Thyroid gland (tissue), 4 donors: ENCODE data around the gene SPEF2. TPM values are rescaled to one million over a fixed set of nuclear protein-coding genes. Genes with fewer than 3 reads are reported as not detected.

Experiments used
- DNase-seq, 2 donors: peaks; one replicate each; pipeline ENCODE4 v3.0.0-alpha.2; 2019
- H3K27ac ChIP-seq, 3 donors: fragments of 200-600 bp; sonication (generic); 1 replicate in 2 of 3; 2 replicates in 1 of 3; pipeline ENCODE4 v1.5.1; 2016 to 2019; ENCODE audit warnings: mild to moderate bottlenecking in 1 of 3, moderate library complexity in 1 of 3
- H3K27me3 ChIP-seq: fragments of 200-600 bp; sonication (generic); one replicate; pipeline ENCODE4 v1.5.1; 2019
- H3K36me3 ChIP-seq, 2 donors: fragments of 200-600 bp; sonication (generic); one replicate each; pipeline ENCODE4 v1.5.1; 2016 to 2019
- H3K4me1 ChIP-seq, 2 donors: fragments of 200-600 bp; sonication (generic); one replicate each; pipeline ENCODE4 v1.5.1; 2017 to 2019
- H3K4me3 ChIP-seq, 3 donors: fragments of 200-600 bp; sonication (generic); replicated peaks in 1 of 3; 1 replicate in 2 of 3; 2 replicates in 1 of 3; pipeline ENCODE4 v1.5.1; 2016; ENCODE audit warnings: mild to moderate bottlenecking in 1 of 3
- H3K9me3 ChIP-seq: fragments of 200-600 bp; sonication (generic); one replicate; pipeline ENCODE4 v1.5.1; 2017
- CTCF ChIP-seq, 6 experiments: fragments of 200-600 bp in 3 of 6; fragments of 450-650 bp in 3 of 6; sonication (generic) in 3 of 6; IDR thresholded peaks; one replicate each; pipeline ENCODE4 v1.5.1; 2016 to 2019; ENCODE audit warnings: antibody characterized with exemption in 6 of 6, mild to moderate bottlenecking in 2 of 6, inconsistent platforms in 1 of 6, moderate library complexity in 1 of 6
- POLR2A ChIP-seq, 2 donors: fragments of 450-650 bp; IDR thresholded peaks; one replicate each; pipeline ENCODE4 v1.6.1; 2017; ENCODE audit warnings: antibody characterized with exemption in 2 of 2, mild to moderate bottlenecking in 2 of 2, moderate library complexity in 1 of 2
- WGBS, 2 donors: methylation state at CpG; one replicate each; pipeline ENCODE4 v1.1.5; 2017; 5-methylcytosine and 5-hydroxymethylcytosine counted together
- intact Hi-C: fragments of 100-400 bp; cut with DNase I; formaldehyde crosslinking; loops from one replicate; pipeline ENCODE4 v1.15.1; 2023
- total RNA-seq, 4 donors: library from RNA; depleted of rRNA; stranded (reverse); fragments of >200 nt; gene quantifications; one replicate each; pipeline ENCODE4 v1.2.3, GENCODE V29; 2016

Gene SPEF2
- total RNA-seq, 4 donors from 2014 or later: 17.7 to 39.5 (median 21.5) TPM

DNA sequence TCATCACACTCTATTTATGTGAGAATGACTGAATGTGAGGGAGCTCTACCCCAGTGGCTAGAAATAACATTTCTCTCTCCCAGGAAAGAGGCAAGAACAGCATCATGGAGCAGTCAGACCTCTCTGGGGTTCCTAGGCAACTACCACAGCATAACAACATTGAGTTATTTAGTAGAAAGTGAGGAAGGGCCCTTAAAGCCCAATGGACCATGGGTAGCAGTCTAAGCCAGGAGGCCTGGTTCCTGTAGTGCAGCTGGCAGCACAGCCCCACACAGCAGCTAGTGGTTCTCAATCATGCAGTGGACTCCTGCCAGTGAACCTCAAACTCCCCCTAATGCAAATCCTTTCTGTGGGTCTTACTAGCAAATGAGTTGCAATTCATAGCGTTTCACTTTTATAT, 55.3 kb downstream of the SPEF2 start:
- DNase-seq: peak; percentile 66 to 78
- Histone ChIP-seq H3K27ac (peak overlapping the region in 1 of 3 donors; percentile 10), H3K36me3 (peaks cover 0 to 2% of the 10 kb centered on the region in 2 donors), H3K4me1 (no peaks in the 10 kb centered on the region), H3K4me3 (no peak overlapping the region), H3K9me3 (no peaks in the 10 kb centered on the region), H3K27me3 (no peaks in the 10 kb centered on the region)
- 27 to 40% methylated on average over 1 of the region's 1 CpG for WGBS, 2 donors
- TF ChIP-seq POLR2A (IDR thresholded peaks at IDR 0.05): no peak
- TF ChIP-seq CTCF (IDR thresholded peaks at IDR 0.05): no peak
- intact Hi-C loops: no loop called here

DNA sequence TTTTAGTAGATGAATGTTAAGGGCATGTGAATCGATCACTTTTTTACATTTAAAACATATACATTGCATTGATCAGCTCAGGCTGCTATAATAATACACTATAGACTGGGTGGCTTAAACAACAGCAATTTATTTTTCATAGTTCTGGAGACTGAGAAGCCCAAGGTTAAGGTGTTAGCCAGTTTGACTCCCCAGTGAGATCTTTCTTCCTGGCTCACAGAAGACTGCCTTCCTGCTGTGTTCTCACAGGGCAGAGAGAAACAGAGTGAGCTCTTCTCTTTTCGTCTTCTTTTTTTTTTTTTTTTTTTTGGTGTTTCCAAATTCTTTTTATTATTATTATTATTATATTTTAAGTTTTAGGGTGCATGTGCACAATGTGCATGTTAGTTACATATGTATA, 56.4 kb downstream of the SPEF2 start:
- Histone ChIP-seq H3K27ac (no peak overlapping the region), H3K9me3 (no peaks in the 10 kb centered on the region), H3K4me3 (no peak overlapping the region), H3K36me3 (no peaks in the 10 kb centered on the region), H3K27me3 (no peaks in the 10 kb centered on the region), H3K4me1 (no peaks in the 10 kb centered on the region)
- intact Hi-C loops: no loop called here
- TF ChIP-seq CTCF (IDR thresholded peaks at IDR 0.05) (no peak), POLR2A (IDR thresholded peaks at IDR 0.05) (no peak)
- whole genome bisulfite sequencing, 2 donors: 82 to 94% methylated on average over 2 of the region's 2 CpGs
- DNase-seq: no peak

- TF ChIP-seq CTCF (IDR thresholded peaks at IDR 0.05) (no peak), POLR2A (IDR thresholded peaks at IDR 0.05) (no peak)
- Histone ChIP-seq H3K27ac (no peak overlapping the region), H3K9me3 (no peaks in the 10 kb centered on the region), H3K27me3 (no peaks in the 10 kb centered on the region), H3K36me3 (no peaks in the 10 kb centered on the region), H3K4me3 (no peak overlapping the region), H3K4me1 (no peaks in the 10 kb centered on the region)
- intact Hi-C loops: no loop called here
- 97% methylated on average over 12 of the region's 12 CpGs for WGBS, 2 donors
- no peak for DNase-seq
Measured at GRCh38 chr5:35675392-35675791, 57.7 kb downstream of the SPEF2 start.

- intact Hi-C loops: no loop called here
- Histone ChIP-seq H3K27me3 (no peaks in the 10 kb centered on the region), H3K36me3 (no peaks in the 10 kb centered on the region), H3K9me3 (no peaks in the 10 kb centered on the region), H3K4me1 (no peaks in the 10 kb centered on the region), H3K4me3 (no peak overlapping the region), H3K27ac (no peak overlapping the region)
- 95 to 97% methylated on average over 5 of the region's 5 CpGs for WGBS, 2 donors
- DNase-seq: no peak
- no peak for TF ChIP-seq CTCF (IDR thresholded peaks at IDR 0.05)
- TF ChIP-seq POLR2A (IDR thresholded peaks at IDR 0.05): no peak
Measured at GRCh38 chr5:35677878-35678277, 60.2 kb downstream of the SPEF2 start.

GRCh38 chr5:35678661-35679060, 61.0 kb downstream of the SPEF2 start:
- intact Hi-C loops: no loop called here
- H3K36me3 ChIP-seq: no peaks in the 10 kb centered on the region
- no peaks in the 10 kb centered on the region for H3K27me3 ChIP-seq
- 86 to 92% methylated on average over 3 of the region's 3 CpGs for WGBS, 2 donors
- DNase-seq: no peak
- no peak overlapping the region for H3K27ac ChIP-seq
- no peaks in the 10 kb centered on the region for H3K9me3 ChIP-seq
- H3K4me3 ChIP-seq: no peak overlapping the region
- TF ChIP-seq CTCF (IDR thresholded peaks at IDR 0.05) (no peak), POLR2A (IDR thresholded peaks at IDR 0.05) (no peak)
- H3K4me1 ChIP-seq: no peaks in the 10 kb centered on the region
